K562 (cell line): ENCODE data around the gene MYOZ1. TPM values are rescaled to one million over a fixed set of nuclear protein-coding genes. Genes with fewer than 3 reads are reported as not detected.

Experiments
- ARID3A ChIP-seq: IDR thresholded peaks from 2 replicates; pipeline ENCODE4 v1.6.1; 2012; ENCODE audit warnings: low read depth, low read length, improper control_type of control experiment, borderline replicate concordance
- BRD9 ChIP-seq: fragments of 450-650 bp; IDR thresholded peaks from 2 replicates; pipeline ENCODE4 v1.6.1; 2018; ENCODE audit warnings: low read depth; ENCODE audit not compliant: partially characterized antibody
- GABPB2 ChIP-seq: fragments of 250-450 bp; sonication (Bioruptor Pico); conservative IDR thresholded peaks from 2 replicates; pipeline ENCODE4 v1.5.1; 2021; ENCODE audit warnings: mild to moderate bottlenecking
- HNRNPLL ChIP-seq: fragments of 200-400 bp; formaldehyde crosslinking; IDR thresholded peaks from 2 replicates; pipeline ENCODE4 v1.6.1; 2017; ENCODE audit warnings: low read length, low read depth, mild to moderate bottlenecking; ENCODE audit not compliant: poor library complexity, severe bottlenecking
- NFYB ChIP-seq: IDR thresholded peaks from 2 replicates; pipeline ENCODE4 v1.6.1; 2011; ENCODE audit warnings: mild to moderate bottlenecking, moderate library complexity; ENCODE audit not compliant: insufficient read length; ENCODE audit errors: extremely low read depth
- PCBP2 ChIP-seq: fragments of 200-400 bp; formaldehyde crosslinking; IDR thresholded peaks from 2 replicates; pipeline ENCODE4 v1.6.1; 2018; ENCODE audit warnings: low read length, low read depth, mild to moderate bottlenecking, moderate library complexity; ENCODE audit not compliant: poor library complexity, severe bottlenecking
- RB1 ChIP-seq: fragments of 450-650 bp; IDR thresholded peaks from 2 replicates; pipeline ENCODE4 v1.6.1; 2017; ENCODE audit warnings: low read depth, mild to moderate bottlenecking
- RBM14 ChIP-seq: fragments of 200-400 bp; formaldehyde crosslinking; IDR thresholded peaks from 2 replicates; pipeline ENCODE4 v1.6.1; 2018; ENCODE audit warnings: low read depth, mild to moderate bottlenecking, low read length, moderate library complexity, borderline replicate concordance; ENCODE audit not compliant: insufficient read depth
- RERE ChIP-seq: sonication (generic); formaldehyde crosslinking; IDR thresholded peaks from 2 replicates; pipeline ENCODE4 v1.8.0; 2023; ENCODE audit warnings: missing genetic modification reagents, mild to moderate bottlenecking, borderline replicate concordance
- SPI1 ChIP-seq: IDR thresholded peaks from 2 replicates; pipeline ENCODE4 v1.6.1; 2011; ENCODE audit warnings: low read depth, low read length, control low read depth, borderline replicate concordance
- ZBTB34 ChIP-seq: fragments of 250-450 bp; sonication (Bioruptor Pico); IDR thresholded peaks from 2 replicates; pipeline ENCODE4 v1.8.0; 2021; ENCODE audit warnings: mild to moderate bottlenecking, moderate library complexity
- ZNF140 ChIP-seq: fragments of 250-450 bp; sonication (Bioruptor Pico); IDR thresholded peaks from 2 replicates; pipeline ENCODE4 v1.8.0; 2021; ENCODE audit warnings: moderate library complexity, mild to moderate bottlenecking, inconsistent platforms
- ZNF274 ChIP-seq: IDR thresholded peaks from 2 replicates; pipeline ENCODE4 v1.6.1; 2011; ENCODE audit warnings: low read depth, mild to moderate bottlenecking, low read length, moderate library complexity, borderline replicate concordance
- ZNF699 ChIP-seq: fragments of 250-450 bp; sonication (Bioruptor Pico); IDR thresholded peaks from 2 replicates; pipeline ENCODE4 v1.8.0; 2021; ENCODE audit warnings: mild to moderate bottlenecking, moderate library complexity; ENCODE audit not compliant: insufficient replicate concordance
- polyA plus RNA-seq, 8 experiments: library from polyadenylated mRNA; depleted of rRNA in 4 of 8; stranded (reverse) in 5 of 8; unstranded in 3 of 8; fragments of >200 nt; fragmentation: Nextera tagmentation in 2 of 8; fragmentation: Illumina TruSeq in 1 of 8; extraction: Ambion mirVana in 2 of 8; extraction: Trizol in 1 of 8; gene quantifications; 2 replicates each; pipeline versions ENCODE4 v1.2.1 to v1.2.3, GENCODE V29; 2011 to 2014; ENCODE audit warnings: inconsistent platforms in 1 of 8, missing spikeins in 1 of 8
- total RNA-seq, 7 experiments: library from RNA; depleted of rRNA in 6 of 7; stranded (reverse); fragments of >200 nt in 6 of 7; fragmentation: Illumina TruSeq in 2 of 7; extraction: Trizol in 2 of 7; gene quantifications; 2 replicates each; pipeline versions ENCODE4 v1.2.1 to v1.2.3, GENCODE V29; 2011 to 2021; ENCODE audit warnings: low replicate concordance in 1 of 7

MYOZ1 gene
- total and polyA plus RNA-seq, 9 of the 15 experiments (the other 6 are each of a cell fraction or from before 2014, with no cell fraction given) = 0.03 to 0.18 (median 0.07) TPM; not detected in 5

GRCh38 chr10:73586583-73586984 lies 54.7 kb downstream of the MYOZ1 start (continued):
- TF ChIP-seq RB1 (no peak), NFYB (no peak), GABPB2 (CRISPR knock-in tag) (no peak), ZNF140 (CRISPR knock-in tag) (no peak), ARID3A (no peak), ZNF699 (no peak), HNRNPLL (no peak), PCBP2 (no peak), SPI1 (no peak), ZBTB34 (no peak), RBM14 (no peak), RERE (CRISPR knock-in tag) (no peak), ZNF274 (no peak), BRD9 (no peak)
